Stimulated activated naive CD4-positive, alpha-beta T cell (primary cell): ENCODE data around the gene HS6ST2.

ENCODE experiments used
- DNase-seq, 6 experiments: peaks; one replicate each; lab custom pipeline; 2025; lab: John Stamatoyannopoulos, UW

HS6ST2 gene

DNA sequence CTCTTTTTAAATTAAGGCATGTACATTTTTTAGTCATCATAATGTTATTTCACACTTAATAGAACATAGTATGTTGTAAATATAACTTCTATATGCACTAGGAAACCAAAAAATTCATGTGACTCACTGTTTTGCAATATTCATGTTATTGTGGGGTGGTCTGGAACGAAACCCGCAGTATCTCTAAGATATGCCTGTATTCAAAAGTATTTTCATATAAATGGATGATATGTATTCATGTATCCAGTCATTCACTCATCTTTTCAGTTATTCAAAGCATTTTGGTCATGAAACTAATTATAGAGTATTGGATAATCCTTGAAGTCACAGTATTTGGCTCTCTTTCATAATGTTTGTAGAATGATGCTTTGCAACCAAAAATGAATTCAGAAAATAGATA, 168.1 kb downstream of the HS6ST2 start:
- DNase-seq, result no peak

DNA sequence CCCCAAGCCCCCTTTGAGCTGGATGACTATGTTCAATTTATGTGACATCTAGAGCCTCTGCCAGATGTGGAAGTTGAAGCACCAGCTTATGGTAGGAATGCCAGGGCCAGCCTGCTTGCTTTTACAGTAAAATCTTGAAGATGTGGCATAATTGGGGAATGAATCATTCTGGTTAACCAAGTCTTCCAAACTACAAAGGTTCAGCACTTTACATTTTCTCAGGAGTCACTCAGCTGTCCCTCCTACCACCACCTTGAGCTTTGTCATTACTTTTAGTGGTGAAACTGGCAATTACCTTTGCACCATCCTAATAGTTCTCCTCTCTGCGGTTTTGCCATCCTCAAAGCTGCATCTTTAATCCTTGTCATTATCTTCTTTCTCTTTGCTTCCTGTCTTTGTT, 172.2 kb downstream of the HS6ST2 start:
- no peak for DNase-seq

DNA sequence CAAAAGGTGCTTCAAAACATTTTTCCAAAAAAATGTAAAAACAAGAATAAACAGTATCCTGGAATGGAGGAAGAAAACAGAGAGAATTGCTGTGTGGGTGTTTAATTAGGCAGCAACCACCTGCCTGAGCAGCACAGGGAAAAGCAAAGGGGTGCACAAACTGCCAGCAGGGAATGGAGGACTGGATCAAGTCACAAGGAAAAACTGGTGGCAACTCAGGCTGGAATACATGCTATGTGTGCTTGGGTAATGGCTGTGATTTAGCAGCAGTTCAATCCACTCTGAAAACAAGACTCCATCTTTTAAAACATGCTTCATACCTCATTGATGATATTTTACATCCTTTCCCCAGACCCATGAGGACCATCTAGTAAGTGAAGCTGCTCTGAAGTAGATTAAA, 179.5 kb downstream of the HS6ST2 start:
- no peak for DNase-seq

GRCh38 chrX:132776486-132777210, 181.8 kb downstream of the HS6ST2 start:
- no peak for DNase-seq

DNA sequence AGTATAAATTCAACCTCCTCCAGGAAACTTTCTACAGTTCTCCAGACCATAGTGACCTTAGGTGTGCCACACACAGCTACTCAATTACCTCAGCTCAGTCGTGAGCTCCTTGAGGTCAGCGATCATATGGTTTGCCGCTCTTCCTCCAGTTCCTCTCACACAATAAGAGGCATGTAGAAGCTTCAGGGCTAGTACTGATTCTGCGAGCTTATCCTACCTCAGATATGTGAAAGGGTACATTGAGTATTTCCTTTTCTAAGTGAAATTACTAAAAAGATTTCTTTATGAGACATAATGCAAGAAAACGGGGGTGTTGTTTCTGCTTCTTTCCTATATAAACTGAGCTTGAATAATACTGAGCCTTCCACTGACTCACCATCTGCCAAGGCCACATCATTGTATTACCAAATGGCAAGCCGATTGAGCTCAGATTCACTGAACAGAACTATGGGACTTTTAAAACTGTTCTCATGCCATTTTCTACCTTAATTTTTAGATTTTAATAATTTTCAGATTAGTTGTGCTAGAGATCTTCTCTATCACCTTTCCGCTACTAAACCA, 183.1 kb downstream of the HS6ST2 start:
- DNase-seq, result no peak

DNA sequence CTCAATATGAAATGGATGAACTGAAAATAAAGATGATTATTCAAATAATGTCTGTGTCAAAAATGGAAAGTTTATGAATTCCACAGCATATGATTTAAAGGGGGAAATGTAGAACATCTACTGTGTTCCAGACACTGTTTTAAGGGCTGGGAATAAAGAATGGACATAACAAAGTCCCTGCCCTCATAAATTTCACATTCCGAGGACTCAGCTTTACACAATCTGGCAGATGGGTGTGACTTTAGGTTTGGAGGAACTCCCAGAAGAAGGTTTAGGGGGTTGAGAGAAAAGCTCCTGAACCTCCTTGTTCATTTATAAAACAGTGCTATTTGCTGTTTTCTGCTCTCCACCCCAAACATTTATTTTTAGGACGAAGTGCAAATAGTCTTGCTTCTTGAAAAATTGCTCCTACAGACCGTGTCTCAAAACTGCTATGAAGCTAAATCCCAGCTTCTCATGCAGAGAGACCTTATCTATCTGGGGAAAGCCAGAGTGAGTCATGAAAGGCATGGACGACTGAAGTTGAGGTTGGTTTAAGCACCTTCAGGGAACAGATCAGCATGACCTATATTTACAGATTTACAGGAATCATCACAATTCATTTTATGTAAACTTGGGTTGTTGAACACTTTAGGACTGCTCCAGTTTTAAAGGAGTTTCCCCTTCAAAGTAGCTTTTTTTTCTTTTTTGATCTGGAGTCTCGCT, 184.3 kb downstream of the HS6ST2 start:
- no peak for DNase-seq

DNA sequence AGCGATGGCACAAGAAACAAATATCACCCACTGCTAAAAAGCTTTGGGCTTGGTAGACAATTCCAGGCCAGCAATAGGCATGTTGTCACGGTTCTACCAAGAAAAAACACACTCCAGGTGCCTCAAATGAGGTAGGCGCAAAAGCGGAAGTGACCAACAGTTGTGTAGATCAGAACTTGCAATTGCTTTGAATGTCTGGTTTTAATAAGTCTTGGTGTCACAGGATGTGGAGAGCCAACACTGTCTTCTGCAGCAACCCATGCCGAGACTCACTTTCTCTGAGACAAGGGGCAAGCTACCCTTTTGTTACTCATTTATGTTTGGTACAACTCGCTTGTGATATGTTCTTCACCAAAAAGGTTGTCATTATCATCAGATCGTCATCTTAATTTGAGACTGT, 188.8 kb downstream of the HS6ST2 start:
- DNase-seq, result no peak

- no peak for DNase-seq
Observed at GRCh38 chrX:132766452-132766851, 192.0 kb downstream of the HS6ST2 start.

DNA sequence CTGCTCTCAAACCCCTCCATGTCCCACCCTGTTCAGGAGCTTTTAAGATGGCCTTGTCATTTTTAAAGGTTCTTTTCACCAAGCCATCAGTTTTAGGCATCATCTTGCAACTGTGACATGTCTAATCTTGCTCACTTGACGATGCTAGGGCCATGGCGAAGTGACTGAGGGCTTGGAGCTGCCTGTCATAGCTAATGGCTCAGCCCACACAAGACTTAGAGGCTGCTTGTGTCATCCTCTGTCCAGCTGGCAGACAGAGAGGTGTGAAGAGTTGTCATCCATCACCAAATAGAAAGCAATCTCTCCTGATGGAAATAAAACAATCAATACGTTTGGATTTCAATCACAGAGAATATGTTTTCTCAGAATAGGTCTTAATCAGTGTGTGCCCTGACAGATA, 194.9 kb downstream of the HS6ST2 start:
- no peak for DNase-seq

GRCh38 chrX:132758759-132759158, 199.7 kb downstream of the HS6ST2 start:
- no peak for DNase-seq

DNA sequence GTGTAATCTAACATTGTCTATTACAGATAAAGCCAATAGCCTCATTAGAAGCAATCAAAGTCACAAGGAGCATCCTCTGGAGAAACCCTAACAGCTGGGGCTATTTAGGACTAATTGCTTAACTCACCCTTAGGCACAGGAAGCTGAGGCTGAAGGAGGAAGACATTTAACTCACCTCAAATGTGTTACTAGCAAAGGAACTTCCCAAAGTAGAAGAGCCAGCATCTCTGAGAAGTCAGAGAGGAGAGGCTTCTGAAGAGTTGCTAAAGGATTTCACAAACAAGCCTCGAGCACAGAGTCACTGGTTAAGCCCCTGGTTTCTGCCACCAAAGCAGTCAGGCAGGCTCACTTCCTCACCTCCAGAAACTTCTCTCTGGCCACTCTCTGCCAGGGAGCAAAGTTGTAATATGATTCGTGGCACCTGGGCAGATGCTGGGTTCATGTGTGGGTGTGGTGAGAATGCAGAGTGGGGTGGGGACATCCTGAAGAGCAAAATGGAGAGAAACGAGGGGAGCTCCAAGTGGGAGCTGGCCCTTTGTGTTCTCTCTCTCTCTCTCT, 201.3 kb downstream of the HS6ST2 start:
- no peak for DNase-seq

GRCh38 chrX:132756439-132756838, 202.0 kb downstream of the HS6ST2 start:
- no peak for DNase-seq

- DNase-seq, result no peak
Observed at GRCh38 chrX:132751063-132751690, 207.3 kb downstream of the HS6ST2 start.

DNA sequence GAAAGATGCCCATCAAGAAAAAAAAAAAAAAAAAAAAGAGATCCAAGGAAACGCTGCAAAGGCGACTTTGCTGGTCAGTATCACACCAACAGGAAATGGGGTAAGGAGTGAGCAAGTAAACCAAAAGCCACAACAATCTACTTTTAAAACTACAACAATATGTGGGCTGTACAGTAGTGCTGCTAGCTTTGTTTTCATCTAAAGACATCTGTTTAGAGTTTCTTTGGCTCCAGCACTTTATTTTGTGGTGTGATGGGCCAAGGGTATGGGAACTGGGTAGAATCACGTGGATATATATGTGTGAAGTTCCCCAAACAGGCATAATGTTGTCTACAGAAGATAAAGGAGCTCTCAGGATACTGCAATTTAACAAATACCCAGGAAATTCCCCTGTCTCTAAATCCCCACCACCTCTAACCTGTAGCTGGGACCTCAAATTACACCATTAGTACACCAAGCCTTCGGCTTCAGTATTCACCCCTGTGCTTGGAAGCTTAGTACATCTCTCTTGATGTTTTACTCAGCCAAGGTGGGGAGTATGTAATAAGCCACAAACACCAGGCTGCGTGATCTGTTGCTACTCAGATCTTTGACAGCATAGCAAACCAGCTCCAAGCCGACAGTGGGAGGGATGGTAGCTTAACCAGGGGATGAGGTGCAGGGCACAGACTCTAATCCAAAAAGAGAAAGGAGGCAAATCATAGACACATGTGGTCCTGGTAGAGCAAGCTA, 207.9 kb downstream of the HS6ST2 start:
- no peak for DNase-seq

GRCh38 chrX:132749406-132749805, 209.0 kb downstream of the HS6ST2 start:
- DNase-seq, result no peak

GRCh38 chrX:132748909-132749308, 209.5 kb downstream of the HS6ST2 start:
- DNase-seq, result no peak

GRCh38 chrX:132748268-132748667, 210.2 kb downstream of the HS6ST2 start:
- DNase-seq, result no peak

- DNase-seq, result no peak
Observed at GRCh38 chrX:132745593-132745992, 212.8 kb downstream of the HS6ST2 start.

DNA sequence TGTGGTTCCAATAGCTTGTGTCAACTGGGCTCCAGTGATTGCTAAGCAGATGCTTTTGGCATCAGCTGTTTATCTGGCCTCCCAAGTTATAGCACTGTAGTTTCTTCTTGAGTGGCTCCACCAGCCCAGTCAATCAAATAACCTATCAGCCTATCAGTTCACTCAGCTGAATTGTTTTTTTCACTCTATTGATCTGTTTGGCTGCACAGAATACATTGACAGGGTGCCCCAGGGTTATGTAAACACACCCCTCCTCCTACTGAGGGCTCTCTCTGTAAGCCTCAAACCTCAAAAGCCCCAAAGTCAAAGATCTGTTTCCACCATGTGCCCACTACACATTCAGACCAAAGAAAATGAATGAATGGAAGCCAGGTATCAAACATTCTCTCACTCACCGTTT, 214.0 kb downstream of the HS6ST2 start:
- DNase-seq, result no peak

GRCh38 chrX:132743086-132743485, 215.3 kb downstream of the HS6ST2 start:
- no peak for DNase-seq

DNA sequence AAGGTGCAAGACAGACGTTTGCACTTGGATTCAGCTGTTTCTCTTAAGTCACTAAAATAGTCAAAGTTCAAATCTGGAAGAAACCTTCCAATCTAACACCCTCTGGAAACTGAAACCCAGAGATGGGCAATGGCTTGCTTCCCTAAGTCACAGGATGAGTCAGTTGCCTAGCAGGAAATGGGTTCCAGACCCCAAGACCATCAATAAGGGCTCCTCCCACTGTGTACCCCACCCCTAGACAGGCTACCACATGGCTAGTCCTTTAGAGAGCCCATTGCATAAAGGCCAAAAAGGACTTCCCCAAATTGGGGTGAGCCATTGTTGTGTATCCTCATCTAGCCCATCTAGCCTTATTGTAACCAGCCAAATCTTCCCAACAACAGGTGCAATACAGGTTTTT, 216.2 kb downstream of the HS6ST2 start:
- no peak for DNase-seq

- DNase-seq, result no peak
Observed at GRCh38 chrX:132741689-132742088, 216.7 kb downstream of the HS6ST2 start.
